GM12801 (cell line): ENCODE results near the gene INSYN2B.

Source experiments
- TF ChIP-seq, protein P1 (sequence below): IDR thresholded peaks from one replicate; pipeline ENCODE4 v1.5.1; 2011; ENCODE audit warnings: control low read depth; ENCODE audit not compliant: insufficient read length; ENCODE audit errors: extremely low read depth

Gene INSYN2B

DNA sequence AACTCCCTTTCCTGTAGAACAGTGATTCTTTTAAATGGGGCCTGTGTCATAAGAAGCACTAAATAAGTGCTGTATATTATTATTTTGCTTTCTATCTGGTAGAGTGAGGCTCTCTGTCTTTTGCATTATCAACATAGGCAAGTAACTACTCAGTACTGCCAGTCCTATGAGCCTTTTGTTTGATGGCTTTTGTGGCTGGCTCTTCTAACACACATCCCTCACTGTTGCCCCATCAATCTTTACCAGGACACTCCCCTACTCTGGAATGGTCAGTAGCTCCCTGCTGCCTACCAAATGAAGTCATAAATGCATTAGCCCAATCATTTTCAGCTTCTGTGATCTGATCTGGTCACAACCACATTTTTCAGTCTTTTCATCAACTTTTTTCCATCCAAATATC, 137.6 kb downstream of the INSYN2B start:
- TF ChIP-seq, protein P1, sequence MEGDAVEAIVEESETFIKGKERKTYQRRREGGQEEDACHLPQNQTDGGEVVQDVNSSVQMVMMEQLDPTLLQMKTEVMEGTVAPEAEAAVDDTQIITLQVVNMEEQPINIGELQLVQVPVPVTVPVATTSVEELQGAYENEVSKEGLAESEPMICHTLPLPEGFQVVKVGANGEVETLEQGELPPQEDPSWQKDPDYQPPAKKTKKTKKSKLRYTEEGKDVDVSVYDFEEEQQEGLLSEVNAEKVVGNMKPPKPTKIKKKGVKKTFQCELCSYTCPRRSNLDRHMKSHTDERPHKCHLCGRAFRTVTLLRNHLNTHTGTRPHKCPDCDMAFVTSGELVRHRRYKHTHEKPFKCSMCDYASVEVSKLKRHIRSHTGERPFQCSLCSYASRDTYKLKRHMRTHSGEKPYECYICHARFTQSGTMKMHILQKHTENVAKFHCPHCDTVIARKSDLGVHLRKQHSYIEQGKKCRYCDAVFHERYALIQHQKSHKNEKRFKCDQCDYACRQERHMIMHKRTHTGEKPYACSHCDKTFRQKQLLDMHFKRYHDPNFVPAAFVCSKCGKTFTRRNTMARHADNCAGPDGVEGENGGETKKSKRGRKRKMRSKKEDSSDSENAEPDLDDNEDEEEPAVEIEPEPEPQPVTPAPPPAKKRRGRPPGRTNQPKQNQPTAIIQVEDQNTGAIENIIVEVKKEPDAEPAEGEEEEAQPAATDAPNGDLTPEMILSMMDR, result no peak

DNA sequence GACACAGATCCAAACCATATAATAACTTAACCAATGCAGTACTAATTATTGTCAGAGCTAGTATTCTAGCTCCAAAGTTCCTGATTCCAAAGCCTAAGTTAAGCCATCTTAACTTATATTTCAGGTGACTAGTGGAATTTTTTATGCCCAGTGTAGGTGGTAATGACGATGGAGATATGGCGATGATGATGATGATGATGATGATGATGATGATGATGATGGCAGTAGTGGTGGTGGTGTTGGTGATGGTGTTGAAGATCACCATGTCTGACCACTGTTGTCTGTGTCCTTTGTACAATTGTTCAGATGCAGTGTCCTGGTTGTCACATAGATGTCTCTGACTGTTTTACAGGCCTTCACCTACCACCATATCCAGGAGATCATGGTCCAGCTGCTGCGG, 139.9 kb downstream of the INSYN2B start:
- TF ChIP-seq, protein P1, result no peak

DNA sequence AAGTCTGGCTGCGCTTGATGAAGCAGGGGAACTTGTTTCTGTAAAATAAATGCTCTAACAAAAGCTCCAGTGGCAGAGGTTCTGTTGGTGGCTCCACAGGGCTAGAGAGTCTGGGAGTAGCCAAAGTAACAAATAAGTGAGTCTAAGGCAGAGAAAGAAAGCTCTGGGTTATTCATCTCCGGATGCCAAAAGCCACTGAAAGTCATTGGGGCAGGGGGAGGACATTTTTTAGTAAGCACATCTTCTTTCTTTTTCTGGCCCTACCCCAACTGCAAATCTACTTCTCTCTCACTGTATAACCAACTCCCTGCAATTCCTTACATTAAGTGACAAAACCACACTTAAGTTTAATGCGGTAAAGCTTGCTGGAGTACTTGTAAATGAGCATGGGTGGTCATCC, 141.6 kb downstream of the INSYN2B start:
- TF ChIP-seq, protein P1, result no peak

DNA sequence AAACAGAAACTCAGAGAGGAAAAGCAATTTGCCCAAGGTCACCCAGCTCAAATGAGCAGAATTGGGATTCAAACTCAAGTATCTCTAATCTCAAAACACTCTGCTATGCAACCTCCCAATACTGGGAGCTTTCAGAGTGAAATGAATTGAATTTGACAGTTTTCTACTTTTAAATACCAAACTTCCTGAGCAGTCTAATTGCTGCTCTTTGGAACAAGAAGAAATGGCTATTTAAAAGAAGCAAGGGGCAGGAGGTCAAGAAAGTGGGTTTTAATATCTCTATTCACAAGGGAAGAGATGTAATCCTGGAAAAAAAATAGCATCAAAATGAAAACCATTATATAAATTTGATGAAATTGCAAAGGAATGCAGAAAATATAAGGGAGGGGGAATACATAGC, 142.6 kb downstream of the INSYN2B start:
- TF ChIP-seq, protein P1, result no peak

DNA sequence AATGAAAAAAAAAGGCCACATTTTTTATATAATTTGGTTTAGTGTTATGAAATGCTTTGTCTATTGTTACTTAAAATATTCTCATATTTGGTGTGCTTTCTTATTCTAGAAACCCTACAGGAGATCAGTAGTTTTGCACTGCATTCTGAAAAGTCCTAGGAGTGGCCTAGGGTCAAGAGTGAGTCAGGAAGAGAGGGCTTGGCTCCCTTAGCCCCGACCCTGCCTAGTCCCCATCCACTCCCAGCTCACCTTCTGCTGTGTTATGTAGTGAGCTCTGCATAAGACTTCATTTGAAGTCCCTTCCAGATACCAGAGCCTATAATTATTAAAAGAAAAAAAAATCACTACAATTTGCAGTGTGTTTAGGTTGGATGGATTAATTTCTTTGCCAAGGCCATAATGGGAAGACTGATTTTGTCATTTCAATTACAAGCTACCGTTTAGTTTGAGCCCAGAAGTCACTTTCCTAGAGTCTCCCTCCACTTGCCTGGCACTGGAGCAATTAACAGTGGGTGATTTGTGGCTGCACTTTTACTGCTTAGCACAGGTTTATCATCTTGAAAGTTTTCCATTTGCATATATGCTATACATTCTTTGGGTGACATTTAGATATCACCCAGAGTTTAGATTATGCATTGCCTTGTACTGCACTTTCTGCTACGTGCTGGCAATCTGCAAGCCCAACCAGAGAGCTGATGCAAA, 143.3 kb downstream of the INSYN2B start:
- TF ChIP-seq, protein P1, result no peak

DNA sequence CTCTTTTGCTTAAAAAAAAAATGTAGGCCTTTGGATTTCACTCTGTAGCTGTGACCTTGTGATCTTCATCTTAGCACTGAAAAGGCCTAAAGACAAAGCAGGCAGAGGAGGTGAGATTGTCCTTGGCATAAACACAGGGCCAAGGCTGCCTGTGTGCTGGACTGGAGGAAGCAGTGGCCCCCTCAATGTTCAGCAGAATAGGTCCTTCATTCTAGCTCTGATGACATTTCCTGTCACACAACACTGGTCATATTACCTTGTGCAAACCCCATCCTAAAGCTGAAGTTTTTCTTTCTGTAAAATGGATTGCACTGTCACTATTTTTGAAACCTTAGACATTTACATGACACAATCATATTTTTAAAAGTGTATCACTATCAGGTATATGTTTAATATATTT, 147.4 kb downstream of the INSYN2B start:
- TF ChIP-seq, protein P1, result no peak

DNA sequence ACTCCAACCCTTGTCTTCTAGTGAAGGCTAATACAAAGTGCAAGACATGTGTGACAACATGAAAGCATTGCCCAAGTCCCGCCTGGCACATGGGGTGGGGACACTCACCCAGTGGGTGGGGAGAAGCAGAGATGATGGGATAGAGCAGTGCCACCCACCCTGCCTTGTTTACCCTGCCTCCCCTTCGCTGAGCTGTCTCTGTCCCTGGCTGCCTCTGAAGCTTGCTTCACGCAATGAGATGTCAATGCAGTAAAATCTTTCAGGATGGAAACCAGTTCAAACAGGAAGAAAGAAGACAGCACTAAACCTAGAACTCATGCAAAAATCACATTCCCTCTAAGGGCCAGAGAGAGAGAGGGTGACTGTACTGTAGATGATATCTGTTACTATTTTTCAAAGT, 148.0 kb downstream of the INSYN2B start:
- TF ChIP-seq, protein P1, result no peak
